Measurements from ENCODE around the gene TCP11L1.

GRCh38 chr11:32991427-32991826 lies 47.9 kb upstream of the TCP11L1 start:
- TF ChIP-seq E4F1 (CRISPR knock-in tag; IDR thresholded peaks at IDR 0.05; ENCODE audit: borderline replicate concordance) = no peak
- no peak for TF ChIP-seq RREB1 (CRISPR knock-in tag; IDR thresholded peaks at IDR 0.05)
- no peak for TF ChIP-seq NRF1 (conservative IDR thresholded peaks at IDR 0.05 in 1 of 2, IDR thresholded peaks at IDR 0.05 in 1 of 2)
- TF ChIP-seq EHMT2 (IDR thresholded peaks at IDR 0.05) = no peak
- TF ChIP-seq GABPB2 (CRISPR knock-in tag; conservative IDR thresholded peaks at IDR 0.05) = no peak
- no peak for TF ChIP-seq ZNF232 (CRISPR knock-in tag; IDR thresholded peaks at IDR 0.05)
- TF ChIP-seq HDAC2 (IDR thresholded peaks at IDR 0.05) = no peak
- TF ChIP-seq ZZZ3 (IDR thresholded peaks at IDR 0.05) = no peak
